Measurements from ENCODE around the gene NOL6.
A peak's percentile ranks its signal among the peaks of the same experiment; 100 is the strongest.

Gene NOL6

DNA sequence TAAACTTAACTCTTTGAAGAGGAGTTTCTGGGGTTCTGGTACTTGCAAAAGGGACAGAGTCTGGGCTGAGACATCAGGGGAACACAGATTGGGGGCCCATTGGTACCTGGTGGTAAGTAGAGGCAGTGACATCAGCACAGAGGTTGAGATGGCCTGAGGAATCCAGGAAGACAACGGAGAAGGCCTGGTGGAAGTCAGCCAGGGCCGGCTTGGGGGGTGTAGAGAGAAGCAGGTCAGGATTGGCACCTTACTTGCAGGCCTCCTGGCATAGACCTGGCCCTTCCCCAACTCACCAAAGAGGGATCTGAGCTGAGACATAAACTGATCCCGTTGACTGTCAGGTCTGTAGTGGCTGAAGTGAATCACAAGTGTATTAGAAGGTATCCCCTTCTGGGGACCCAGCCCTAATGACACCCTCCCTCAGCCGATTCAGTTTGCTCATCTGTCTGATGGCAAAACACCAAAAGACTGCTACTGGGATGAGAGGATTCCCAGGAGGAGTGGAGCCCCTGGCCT lies 5.5 kb downstream of the NOL6 start:
- peak; percentile 13 for DNase-seq (ENCODE audit: low spot score)
- in situ Hi-C loops (cut with MboI; ENCODE audit: low sequenced_read_pairs, unreplicated experiment), result no loop called here
- TF ChIP-seq, protein P1, sequence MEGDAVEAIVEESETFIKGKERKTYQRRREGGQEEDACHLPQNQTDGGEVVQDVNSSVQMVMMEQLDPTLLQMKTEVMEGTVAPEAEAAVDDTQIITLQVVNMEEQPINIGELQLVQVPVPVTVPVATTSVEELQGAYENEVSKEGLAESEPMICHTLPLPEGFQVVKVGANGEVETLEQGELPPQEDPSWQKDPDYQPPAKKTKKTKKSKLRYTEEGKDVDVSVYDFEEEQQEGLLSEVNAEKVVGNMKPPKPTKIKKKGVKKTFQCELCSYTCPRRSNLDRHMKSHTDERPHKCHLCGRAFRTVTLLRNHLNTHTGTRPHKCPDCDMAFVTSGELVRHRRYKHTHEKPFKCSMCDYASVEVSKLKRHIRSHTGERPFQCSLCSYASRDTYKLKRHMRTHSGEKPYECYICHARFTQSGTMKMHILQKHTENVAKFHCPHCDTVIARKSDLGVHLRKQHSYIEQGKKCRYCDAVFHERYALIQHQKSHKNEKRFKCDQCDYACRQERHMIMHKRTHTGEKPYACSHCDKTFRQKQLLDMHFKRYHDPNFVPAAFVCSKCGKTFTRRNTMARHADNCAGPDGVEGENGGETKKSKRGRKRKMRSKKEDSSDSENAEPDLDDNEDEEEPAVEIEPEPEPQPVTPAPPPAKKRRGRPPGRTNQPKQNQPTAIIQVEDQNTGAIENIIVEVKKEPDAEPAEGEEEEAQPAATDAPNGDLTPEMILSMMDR (IDR thresholded peaks at IDR 0.05; ENCODE audit: borderline replicate concordance, control extremely low read depth, extremely low read depth, insufficient read depth, missing control alignments), result no peak

DNA sequence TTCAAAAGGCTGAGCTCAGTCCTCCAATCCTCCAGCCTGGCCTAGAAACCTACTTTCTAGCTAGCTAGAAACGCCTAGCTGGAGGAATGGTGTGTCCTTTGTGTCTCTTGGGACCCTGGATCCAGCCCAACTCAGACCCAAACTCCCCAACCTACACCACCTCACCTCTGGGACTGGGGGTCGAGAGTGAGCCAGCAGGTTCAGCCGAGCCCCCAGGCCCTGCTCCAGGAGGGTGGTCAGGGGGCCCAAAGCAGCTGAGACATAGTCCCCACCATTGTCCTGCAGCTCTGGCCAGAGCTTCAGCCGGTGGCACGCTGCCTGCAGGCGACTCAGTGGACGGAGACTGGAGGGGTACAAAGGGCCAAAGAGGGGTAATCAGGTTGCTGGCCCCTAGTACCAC lies 6.2 kb downstream of the NOL6 start:
- peak; percentile 19 for DNase-seq (ENCODE audit: low spot score)
- in situ Hi-C loops (cut with MboI; ENCODE audit: low sequenced_read_pairs, unreplicated experiment), result no loop called here
- TF ChIP-seq, protein P1 (IDR thresholded peaks at IDR 0.05; ENCODE audit: borderline replicate concordance, control extremely low read depth, extremely low read depth, insufficient read depth, missing control alignments), result no peak

DNA sequence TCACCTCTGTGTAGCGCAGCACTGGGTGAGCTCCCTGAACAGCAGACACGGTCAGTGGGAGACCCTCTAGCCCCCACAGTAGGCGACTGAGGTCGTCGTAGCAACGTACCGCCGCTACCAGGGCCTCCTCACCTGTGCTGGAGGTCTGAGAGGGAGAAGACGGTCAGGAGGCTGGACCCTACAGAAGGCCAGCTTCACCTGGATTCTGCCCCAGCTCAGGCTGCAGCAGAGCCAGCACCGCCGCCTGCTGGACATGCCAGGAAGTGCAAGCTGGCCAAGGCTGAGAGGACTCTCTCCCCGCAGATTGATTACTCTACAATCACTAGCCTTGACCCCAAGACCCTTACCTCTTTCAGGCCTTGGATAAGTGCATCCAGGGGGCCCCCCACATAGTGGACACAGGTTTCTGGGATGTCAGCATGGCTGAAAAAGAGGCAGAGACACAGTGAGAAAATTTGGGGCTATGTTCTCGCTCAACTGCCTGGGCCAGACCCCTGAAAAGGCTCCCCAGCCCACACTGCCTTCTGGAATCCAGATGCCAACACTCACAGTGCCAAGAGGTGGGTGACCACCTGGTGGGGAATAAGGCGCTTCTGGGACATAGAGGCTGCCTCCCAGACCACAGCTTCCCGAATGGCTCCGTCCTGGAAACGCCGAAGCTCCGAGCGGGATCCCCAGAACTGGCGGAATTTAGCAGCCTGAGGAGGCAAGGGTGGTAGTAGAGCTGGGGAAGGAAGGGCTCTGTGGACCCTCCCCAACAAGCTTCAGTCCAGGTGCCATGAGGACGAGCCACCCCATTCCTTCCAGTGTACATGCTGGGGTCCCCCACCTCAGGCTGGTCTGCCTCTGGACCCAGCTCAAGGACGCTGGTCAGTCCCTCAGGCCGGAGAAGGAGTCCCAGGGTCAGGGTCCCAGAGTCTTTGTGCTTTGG lies 6.9 kb downstream of the NOL6 start:
- DNase-seq (ENCODE audit: low spot score), result peak; percentile 87
- in situ Hi-C loops (cut with MboI; ENCODE audit: low sequenced_read_pairs, unreplicated experiment), result no loop called here
- TF ChIP-seq, protein P1 (IDR thresholded peaks at IDR 0.05; ENCODE audit: borderline replicate concordance, control extremely low read depth, extremely low read depth, insufficient read depth, missing control alignments), result peak; percentile 91

DNA sequence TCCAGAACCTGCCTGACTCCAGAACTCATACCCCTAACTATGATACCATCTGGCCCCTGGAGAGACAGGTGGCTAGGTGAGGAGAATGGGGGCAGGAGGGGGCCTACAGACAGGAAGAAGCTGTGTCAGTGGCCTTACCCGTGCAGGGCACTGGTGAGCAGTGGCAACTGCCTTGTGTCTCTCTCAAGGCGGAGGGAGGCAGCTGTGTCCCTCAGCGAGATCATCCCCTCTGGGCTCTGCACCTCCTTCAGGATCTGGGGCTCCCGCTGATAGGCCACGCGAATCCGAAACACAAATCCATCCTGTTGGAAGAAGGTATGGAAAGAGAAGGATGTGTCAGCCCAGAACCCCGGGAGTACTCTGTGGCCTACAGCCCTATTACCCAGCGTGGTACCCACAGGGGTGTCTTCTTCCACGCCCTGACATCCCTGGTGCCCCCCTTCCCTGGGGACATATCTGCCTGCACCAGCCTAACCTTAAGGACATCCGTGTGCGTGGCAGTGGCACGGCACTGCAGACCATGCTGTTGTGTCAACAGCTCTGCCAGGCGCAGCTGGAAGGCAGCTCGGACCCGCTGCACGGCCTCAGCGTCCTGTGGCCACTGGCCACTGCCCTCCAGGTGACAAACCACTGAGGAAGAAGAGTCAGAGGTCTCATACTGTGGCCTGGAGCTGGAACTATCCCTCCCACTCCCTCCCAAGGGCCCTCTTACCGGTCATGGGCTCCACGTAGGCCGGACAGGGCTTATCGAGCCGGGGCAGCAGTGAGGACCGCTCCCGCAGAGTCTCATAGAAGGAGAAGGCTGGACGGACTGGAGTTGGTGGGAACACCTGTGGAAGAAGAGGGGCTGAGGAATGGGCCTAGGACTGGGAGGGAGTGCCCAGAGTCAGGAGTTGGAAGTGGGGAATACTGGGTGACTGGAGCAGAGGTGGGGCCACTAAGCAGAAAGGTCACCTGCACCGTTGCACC lies 7.8 kb downstream of the NOL6 start:
- in situ Hi-C loops (cut with MboI; ENCODE audit: low sequenced_read_pairs, unreplicated experiment), result no loop called here
- DNase-seq (ENCODE audit: low spot score), result peak; percentile 32
- TF ChIP-seq, protein P1 (IDR thresholded peaks at IDR 0.05; ENCODE audit: borderline replicate concordance, control extremely low read depth, extremely low read depth, insufficient read depth, missing control alignments), result no peak

DNA sequence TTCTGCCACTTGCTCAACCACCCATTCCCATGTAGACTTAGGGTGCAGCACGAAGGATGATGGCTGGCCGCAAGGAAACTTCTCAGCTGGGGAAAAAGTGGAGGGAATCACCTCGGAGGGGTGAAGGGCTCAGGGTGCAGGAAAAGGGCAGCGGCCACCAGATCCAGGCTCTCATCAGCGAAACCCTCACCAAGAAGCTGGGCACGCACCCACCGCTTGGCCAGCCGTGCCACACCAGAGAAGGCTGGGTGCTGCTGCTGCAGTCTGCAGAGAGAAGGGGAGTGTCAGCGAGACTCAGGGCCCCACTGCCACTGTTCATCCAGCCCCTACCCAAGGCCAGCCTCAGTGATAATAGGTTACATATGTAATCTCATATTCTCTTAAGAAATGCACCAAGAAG lies 8.6 kb downstream of the NOL6 start:
- TF ChIP-seq, protein P1 (IDR thresholded peaks at IDR 0.05; ENCODE audit: borderline replicate concordance, control extremely low read depth, extremely low read depth, insufficient read depth, missing control alignments), result no peak
- in situ Hi-C loops (cut with MboI; ENCODE audit: low sequenced_read_pairs, unreplicated experiment), result no loop called here
- DNase-seq (ENCODE audit: low spot score), result no peak

DNA sequence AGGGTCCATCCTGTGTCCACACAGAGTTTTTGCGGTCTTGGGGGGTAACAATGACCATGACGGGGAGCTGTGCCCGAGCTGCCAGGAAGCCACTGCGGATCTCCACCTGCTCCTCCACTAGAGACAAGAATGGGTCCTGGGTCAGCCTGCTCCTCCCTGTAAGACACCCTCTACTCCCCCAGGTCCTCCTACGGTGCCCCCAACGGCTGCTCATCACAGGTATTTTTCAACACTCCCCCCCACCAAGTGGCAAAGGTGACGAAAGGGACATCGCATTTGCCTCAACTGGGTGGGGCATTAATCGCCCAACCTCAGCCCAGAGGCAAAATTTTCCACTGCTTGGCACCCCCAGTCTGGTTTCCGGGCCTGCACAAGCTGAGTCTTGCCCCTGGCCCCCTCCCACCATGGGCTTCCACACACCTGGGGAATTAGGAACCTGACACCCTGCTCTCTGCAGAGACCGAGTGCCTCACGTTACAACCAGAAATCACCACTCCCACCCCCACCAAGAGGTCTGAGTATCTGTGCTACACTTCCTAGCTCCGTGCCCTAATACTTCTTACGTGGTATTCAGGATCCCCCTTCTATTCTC lies 9.6 kb downstream of the NOL6 start:
- TF ChIP-seq, protein P1 (IDR thresholded peaks at IDR 0.05; ENCODE audit: borderline replicate concordance, control extremely low read depth, extremely low read depth, insufficient read depth, missing control alignments), result no peak
- no peak for DNase-seq (ENCODE audit: low spot score)
- in situ Hi-C loops (cut with MboI; ENCODE audit: low sequenced_read_pairs, unreplicated experiment), result no loop called here
